Naive thymus-derived CD4-positive, alpha-beta T cell (primary cell): ENCODE measurements around the gene SORBS1. TPM values are rescaled to one million over a fixed set of nuclear protein-coding genes. Genes with fewer than 3 reads are reported as not detected.

Experiments used
- ATAC-seq: fragments of 150-1000 bp; cut with Tn5 transposase; 2 replicates; pipeline ENCODE4 v1.10.0; 2021; ENCODE audit warnings: mild to moderate bottlenecking, moderate library complexity
- CTCF ChIA-PET: fragments of 350-600 bp; sonication (Branson Sonifier 250); formaldehyde crosslinking; loops from one replicate; lab custom pipeline; 2021; ENCODE audit warnings: antibody characterized with exemption; lab: Charles Lee
- POLR2A ChIA-PET: fragments of 350-600 bp; sonication (Branson Sonifier 250); formaldehyde crosslinking; loops from one replicate; lab custom pipeline; 2021; ENCODE audit warnings: antibody characterized with exemption, inconsistent platforms; lab: Charles Lee
- DNase-seq, 9 donors: peaks; one replicate each; pipeline versions ENCODE4 v3.0.0 to v3.0.0-alpha.2; 2020 to 2022; ENCODE audit warnings: mixed read lengths in 1 of 9
- H3K27ac ChIP-seq: one replicate; pipeline ENCODE4 v1.7.0; 2013; ENCODE audit warnings: mild to moderate bottlenecking, low read depth, low read length, moderate library complexity
- H3K27me3 ChIP-seq, 2 donors: one replicate each; pipeline ENCODE4 v1.7.0; 2013; ENCODE audit warnings: low read length in 2 of 2, mild to moderate bottlenecking in 2 of 2, moderate library complexity in 2 of 2; ENCODE audit not compliant: control insufficient read depth in 2 of 2, insufficient read depth in 2 of 2
- H3K36me3 ChIP-seq, 3 experiments: 1 replicate in 2 of 3; 2 replicates in 1 of 3; pipeline ENCODE4 v1.7.0; 2013; ENCODE audit warnings: low read length in 3 of 3, mild to moderate bottlenecking in 3 of 3, moderate library complexity in 1 of 3; ENCODE audit not compliant: insufficient read depth in 3 of 3, control insufficient read depth in 2 of 3
- H3K4me1 ChIP-seq, 2 donors: one replicate each; pipeline ENCODE4 v1.7.0; 2013; ENCODE audit warnings: low read length in 2 of 2, mild to moderate bottlenecking in 2 of 2, moderate library complexity in 1 of 2; ENCODE audit not compliant: control insufficient read depth in 2 of 2, insufficient read depth in 2 of 2
- H3K4me3 ChIP-seq: 2 replicates; pipeline ENCODE4 v1.7.0; 2013; ENCODE audit warnings: mild to moderate bottlenecking, low read length
- H3K9me3 ChIP-seq, 3 experiments: 1 replicate in 2 of 3; 2 replicates in 1 of 3; pipeline ENCODE4 v1.7.0; 2013; ENCODE audit warnings: low read length in 3 of 3; ENCODE audit not compliant: control insufficient read depth in 2 of 3
- H3K27ac Mint-ChIP-seq, 9 donors: one replicate each; pipeline ENCODE4 v1.8.0; 2020 to 2022; ENCODE audit warnings: mixed read lengths in 9 of 9, mild to moderate bottlenecking in 8 of 9, moderate library complexity in 5 of 9, inconsistent platforms in 2 of 9
- H3K27me3 Mint-ChIP-seq, 5 donors: one replicate each; pipeline ENCODE4 v1.8.0; 2021 to 2022; ENCODE audit warnings: mixed read lengths in 5 of 5, mild to moderate bottlenecking in 1 of 5
- H3K36me3 Mint-ChIP-seq, 5 donors: one replicate each; pipeline ENCODE4 v1.8.0; 2020 to 2022; ENCODE audit warnings: mixed read lengths in 5 of 5, mild to moderate bottlenecking in 3 of 5, inconsistent platforms in 1 of 5
- H3K4me1 Mint-ChIP-seq, 7 donors: one replicate each; pipeline ENCODE4 v1.8.0; 2020 to 2022; ENCODE audit warnings: mixed read lengths in 7 of 7, mild to moderate bottlenecking in 3 of 7, inconsistent platforms in 1 of 7
- H3K4me3 Mint-ChIP-seq, 10 donors: one replicate each; pipeline ENCODE4 v1.8.0; 2020 to 2022; ENCODE audit warnings: mild to moderate bottlenecking in 10 of 10, mixed read lengths in 10 of 10, moderate library complexity in 6 of 10, inconsistent platforms in 2 of 10
- H3K9me3 Mint-ChIP-seq, 11 donors: one replicate each; pipeline ENCODE4 v1.8.0; 2020 to 2022; ENCODE audit warnings: mixed read lengths in 11 of 11, mild to moderate bottlenecking in 4 of 11, inconsistent platforms in 1 of 11, moderate library complexity in 1 of 11
- intact Hi-C, 2 donors: fragments of 100-400 bp; cut with micrococcal nuclease; formaldehyde crosslinking; loops; one replicate each; pipeline ENCODE4 v1.15.1; 2023
- polyA plus RNA-seq, 2 donors: library from polyadenylated mRNA; unstranded; fragments of 300-500 nt; fragmentation: Illumina TruSeq; gene quantifications; one replicate each; pipeline ENCODE4 v1.2.3, GENCODE V29; 2021
- total RNA-seq, 6 experiments: library from RNA in 5 of 6; stranded (reverse) in 5 of 6; gene quantifications; 1 replicate in 5 of 6; 2 replicates in 1 of 6; pipeline ENCODE4 v1.2.3 and lab custom pipeline; 2021 to 2026

Gene SORBS1
- total and polyA plus RNA-seq, 7 experiments from 2014 or later, result 0.58 to 1.9 (median 0.95) TPM

DNA sequence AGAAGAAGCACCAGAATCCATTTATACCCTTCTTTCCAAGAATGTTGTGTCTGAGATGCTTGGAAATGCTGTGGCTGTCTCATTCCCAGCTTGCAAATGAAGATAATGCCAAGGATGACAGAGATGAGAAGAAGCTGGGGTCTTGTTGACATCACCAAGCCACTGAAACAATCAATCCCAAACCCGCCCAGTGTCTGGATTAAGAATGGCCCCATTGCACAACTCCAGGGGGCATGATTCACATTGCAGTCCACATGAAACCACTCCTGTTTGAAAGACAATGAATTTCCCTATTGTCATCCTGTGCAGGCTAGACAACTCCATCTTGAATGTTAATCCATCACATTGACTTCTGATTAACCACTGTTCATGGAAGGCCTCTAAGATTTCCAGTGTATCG is 28.6 kb downstream of the SORBS1 start:
- no peaks in the 10 kb centered on the region for H3K36me3 ChIP-seq
- Mint-ChIP-seq H3K27ac (no peak overlapping the region), H3K9me3 (no peaks in the 10 kb centered on the region), H3K36me3 (no peaks in the 10 kb centered on the region), H3K27me3 (peaks cover 0 to 10% (median 2%) of the 10 kb centered on the region in 5 donors), H3K4me1 (peaks cover 0 to 4% (median 0%) of the 10 kb centered on the region in 7 donors), H3K4me3 (no peak overlapping the region)
- intact Hi-C loops, result no loop called here
- ATAC-seq (no peak), DNase-seq (no peak)
- ChIA-PET CTCF (no interaction called here), POLR2A (no interaction called here)
- H3K27ac ChIP-seq, result no peak overlapping the region
- H3K4me3 ChIP-seq, result no peak overlapping the region
- no peaks in the 10 kb centered on the region for H3K4me1 ChIP-seq
- H3K27me3 ChIP-seq, result no peaks in the 10 kb centered on the region
- no peaks in the 10 kb centered on the region for H3K9me3 ChIP-seq

DNA sequence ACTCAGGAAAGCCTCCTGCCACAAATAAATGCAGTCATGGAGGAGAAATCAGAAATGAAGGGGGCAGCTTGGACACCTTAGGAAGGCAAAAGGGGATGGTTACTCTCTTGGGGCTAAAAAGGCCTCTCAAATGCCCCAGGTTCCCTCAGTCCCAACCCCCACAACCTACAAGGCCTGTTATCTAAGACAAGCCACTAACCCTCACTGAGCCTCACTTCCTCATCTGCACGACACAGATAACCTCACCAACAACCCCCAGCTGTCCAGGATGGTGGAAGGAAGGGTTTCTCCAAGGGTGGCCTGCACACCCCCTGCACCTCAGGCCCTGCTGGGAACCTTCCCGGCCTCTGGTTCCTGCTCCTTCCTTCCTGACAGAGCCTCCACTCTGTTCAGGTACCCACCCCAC is 29.2 kb downstream of the SORBS1 start:
- no peak overlapping the region for H3K4me3 Mint-ChIP-seq
- H3K27ac ChIP-seq, result no peak overlapping the region
- H3K4me3 ChIP-seq, result no peak overlapping the region
- POLR2A ChIA-PET, result no interaction called here
- H3K36me3 ChIP-seq, result no peaks in the 10 kb centered on the region
- intact Hi-C loops, result no loop called here
- no peaks in the 10 kb centered on the region for H3K27me3 ChIP-seq
- no peaks in the 10 kb centered on the region for H3K9me3 ChIP-seq
- peaks cover 0 to 10% (median 2%) of the 10 kb centered on the region in 5 donors for H3K27me3 Mint-ChIP-seq
- no peak overlapping the region for H3K27ac Mint-ChIP-seq
- no peaks in the 10 kb centered on the region for H3K4me1 ChIP-seq
- peaks cover 0 to 4% (median 0%) of the 10 kb centered on the region in 7 donors for H3K4me1 Mint-ChIP-seq
- peak; percentile 69 for ATAC-seq
- H3K36me3 Mint-ChIP-seq, result no peaks in the 10 kb centered on the region
- CTCF ChIA-PET, result no interaction called here
- no peaks in the 10 kb centered on the region for H3K9me3 Mint-ChIP-seq
- DNase-seq, result no peak

DNA sequence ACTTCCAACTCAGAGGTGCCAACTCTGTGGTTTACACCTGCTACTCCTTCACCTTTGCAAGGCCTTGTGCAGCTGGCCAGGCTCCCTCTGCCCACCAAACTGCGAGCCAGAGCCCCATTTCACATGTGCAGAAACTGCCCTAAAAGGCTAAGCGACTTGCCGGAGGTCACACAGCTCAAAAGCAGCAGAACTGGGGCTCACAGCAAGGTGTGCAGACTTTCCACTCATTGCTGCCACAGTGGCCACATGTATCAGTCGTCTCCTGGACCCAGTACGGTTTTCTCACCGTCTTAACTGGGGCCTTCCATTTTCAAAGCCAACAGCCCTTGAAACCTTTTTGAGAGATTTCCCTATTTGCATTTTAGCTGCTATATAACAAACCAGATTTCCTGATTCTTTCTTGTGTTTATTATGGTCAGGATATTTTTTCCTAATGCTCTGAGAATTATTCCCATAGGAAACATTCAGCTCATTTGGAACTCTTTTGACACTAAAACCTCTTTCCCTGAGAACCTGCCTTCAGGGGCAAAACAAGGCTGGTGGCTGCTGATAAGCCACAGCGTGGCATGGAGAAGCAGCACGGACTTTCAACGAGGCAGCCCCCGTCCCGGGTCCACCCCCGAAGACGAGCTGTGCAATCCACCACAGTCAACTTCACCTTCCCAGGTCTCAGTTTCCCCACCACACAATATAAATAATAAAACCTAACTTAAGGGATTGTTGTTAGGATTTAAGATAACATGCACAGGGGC is 29.9 kb downstream of the SORBS1 start:
- no peaks in the 10 kb centered on the region for H3K36me3 Mint-ChIP-seq
- no peak for ATAC-seq
- no peak overlapping the region for H3K4me3 Mint-ChIP-seq
- intact Hi-C loops, result no loop called here
- H3K27ac Mint-ChIP-seq, result no peak overlapping the region
- no peaks in the 10 kb centered on the region for H3K9me3 ChIP-seq
- no peak for DNase-seq
- H3K36me3 ChIP-seq, result no peaks in the 10 kb centered on the region
- no peak overlapping the region for H3K4me3 ChIP-seq
- H3K27me3 ChIP-seq, result no peaks in the 10 kb centered on the region
- POLR2A ChIA-PET, result no interaction called here
- H3K4me1 ChIP-seq, result no peaks in the 10 kb centered on the region
- H3K27ac ChIP-seq, result no peak overlapping the region
- peaks cover 0 to 4% (median 0%) of the 10 kb centered on the region in 7 donors for H3K4me1 Mint-ChIP-seq
- H3K9me3 Mint-ChIP-seq, result no peaks in the 10 kb centered on the region
- CTCF ChIA-PET, result interaction anchor here (0.8 kb wide), 1 partner anchor 101 kb away, joined by 3 read pairs; no protein-coding TSS in a partner anchor
- H3K27me3 Mint-ChIP-seq, result peaks cover 0 to 10% (median 2%) of the 10 kb centered on the region in 5 donors

DNA sequence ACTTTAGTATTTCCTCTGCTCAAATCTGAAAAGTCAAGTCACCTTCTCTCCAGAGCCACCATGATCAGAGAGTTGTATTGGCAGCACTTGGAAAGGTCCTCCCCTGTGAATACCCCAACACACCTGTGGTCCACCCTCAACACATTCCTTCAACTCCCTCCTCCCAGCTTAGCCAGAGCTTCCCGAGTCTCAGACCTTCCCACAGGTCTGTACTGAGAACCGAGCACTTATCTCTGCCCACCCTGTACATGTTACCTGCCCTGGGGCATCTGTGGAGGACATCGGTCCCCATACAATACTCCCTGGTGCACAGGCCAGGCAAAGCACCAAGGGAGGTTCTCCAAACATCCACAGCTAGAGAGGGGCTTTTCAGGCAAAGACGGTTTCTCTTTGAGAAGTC is 30.6 kb downstream of the SORBS1 start:
- Histone ChIP-seq H3K4me3 (no peak overlapping the region), H3K36me3 (no peaks in the 10 kb centered on the region), H3K27me3 (no peaks in the 10 kb centered on the region), H3K27ac (no peak overlapping the region), H3K4me1 (no peaks in the 10 kb centered on the region), H3K9me3 (no peaks in the 10 kb centered on the region)
- Mint-ChIP-seq H3K36me3 (no peaks in the 10 kb centered on the region), H3K4me1 (peaks cover 0 to 4% (median 0%) of the 10 kb centered on the region in 7 donors), H3K9me3 (no peaks in the 10 kb centered on the region), H3K27ac (no peak overlapping the region), H3K27me3 (peaks cover 0 to 10% (median 2%) of the 10 kb centered on the region in 5 donors), H3K4me3 (no peak overlapping the region)
- ChIA-PET CTCF (no interaction called here), POLR2A (no interaction called here)
- no peak for DNase-seq
- no peak for ATAC-seq
- intact Hi-C loops, result no loop called here

DNA sequence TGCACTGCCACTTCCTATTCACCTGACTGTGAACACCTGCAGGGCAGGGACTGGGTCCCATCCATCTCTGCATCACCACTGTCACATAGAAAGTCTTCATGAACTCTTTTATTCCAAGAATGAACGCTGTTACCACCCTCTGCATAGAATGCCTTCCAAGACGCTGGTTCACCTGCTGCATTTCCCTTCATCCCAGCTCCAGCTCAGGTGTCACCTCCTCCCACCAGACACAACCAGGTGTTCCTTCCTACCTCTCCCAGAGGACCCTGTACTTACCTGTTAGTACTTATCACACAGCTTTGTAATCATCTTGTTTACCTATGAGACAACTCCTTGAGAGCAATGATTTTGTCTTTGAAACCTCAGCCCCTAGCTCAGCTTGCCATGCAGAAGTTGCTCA is 31.1 kb downstream of the SORBS1 start:
- intact Hi-C loops, result no loop called here
- CTCF ChIA-PET, result no interaction called here
- H3K4me3 ChIP-seq, result no peak overlapping the region

DNA sequence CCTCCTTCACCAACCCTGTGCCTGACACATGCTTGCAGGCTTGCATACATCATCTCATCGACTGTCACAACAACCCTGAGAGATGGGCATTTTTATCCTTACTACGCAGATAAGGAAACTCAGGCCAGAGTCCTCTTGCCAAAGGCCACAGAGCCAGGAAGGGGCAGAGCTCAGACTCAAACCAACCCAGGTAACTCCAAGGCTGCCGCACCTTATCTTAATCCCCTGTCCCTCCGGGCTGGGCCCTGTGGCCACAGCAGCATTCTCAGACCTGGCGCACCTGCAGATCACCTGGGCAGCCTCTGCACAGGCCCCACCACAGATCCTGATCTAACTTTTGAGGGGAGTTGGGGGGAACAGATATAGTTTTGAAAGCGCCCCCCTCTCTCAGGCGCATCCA is 35.1 kb downstream of the SORBS1 start:
- no peak overlapping the region for H3K27ac Mint-ChIP-seq
- no peaks in the 10 kb centered on the region for H3K9me3 Mint-ChIP-seq
- H3K4me3 Mint-ChIP-seq, result no peak overlapping the region
- intact Hi-C loops, result no loop called here
- Histone ChIP-seq H3K4me1 (no peaks in the 10 kb centered on the region), H3K27ac (no peak overlapping the region), H3K4me3 (no peak overlapping the region), H3K27me3 (no peaks in the 10 kb centered on the region), H3K36me3 (no peaks in the 10 kb centered on the region), H3K9me3 (no peaks in the 10 kb centered on the region)
- H3K4me1 Mint-ChIP-seq, result peaks cover 0 to 4% (median 0%) of the 10 kb centered on the region in 7 donors
- H3K27me3 Mint-ChIP-seq, result peaks cover 0 to 10% (median 3%) of the 10 kb centered on the region in 5 donors
- ChIA-PET CTCF (no interaction called here), POLR2A (no interaction called here)
- ATAC-seq (no peak), DNase-seq (no peak)
- H3K36me3 Mint-ChIP-seq, result no peaks in the 10 kb centered on the region

More for the DNA sequence above, 31.1 kb downstream of the SORBS1 start:
- no peak overlapping the region for H3K4me3 Mint-ChIP-seq
- no peaks in the 10 kb centered on the region for H3K9me3 Mint-ChIP-seq
- peaks cover 0 to 4% (median 0%) of the 10 kb centered on the region in 7 donors for H3K4me1 Mint-ChIP-seq
- no peaks in the 10 kb centered on the region for H3K36me3 Mint-ChIP-seq
- Histone ChIP-seq H3K27me3 (no peaks in the 10 kb centered on the region), H3K9me3 (no peaks in the 10 kb centered on the region), H3K27ac (no peak overlapping the region), H3K36me3 (no peaks in the 10 kb centered on the region), H3K4me1 (no peaks in the 10 kb centered on the region)
- POLR2A ChIA-PET, result no interaction called here
- DNase-seq, result no peak
- peaks cover 0 to 10% (median 2%) of the 10 kb centered on the region in 5 donors for H3K27me3 Mint-ChIP-seq
- no peak for ATAC-seq
- H3K27ac Mint-ChIP-seq, result no peak overlapping the region

DNA sequence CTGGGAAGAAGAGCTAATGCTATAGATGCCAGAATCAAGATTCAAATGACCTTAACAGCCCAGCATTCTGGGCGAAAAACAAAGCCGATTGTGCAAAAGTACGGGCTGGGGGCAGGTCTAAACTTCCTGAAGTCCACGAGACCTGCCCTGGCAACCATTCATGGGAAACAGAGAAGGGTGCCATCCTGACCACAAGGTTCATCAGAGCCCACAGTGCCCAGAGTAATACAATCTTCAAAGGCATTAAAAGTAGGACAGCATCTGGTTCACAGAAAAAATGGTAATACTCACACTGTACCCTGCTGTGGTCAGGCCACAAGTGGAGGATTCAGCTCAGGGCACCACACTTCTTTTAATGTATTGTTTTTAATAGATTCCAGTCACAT is 36.1 kb downstream of the SORBS1 start:
- POLR2A ChIA-PET, result no interaction called here
- CTCF ChIA-PET, result interaction anchor here (1.3 kb wide), 1 partner anchor 11 kb away, joined by 5 read pairs; no protein-coding TSS in a partner anchor
- H3K36me3 Mint-ChIP-seq, result no peaks in the 10 kb centered on the region

More for the DNA sequence above, 36.1 kb downstream of the SORBS1 start:
- H3K9me3 ChIP-seq, result no peaks in the 10 kb centered on the region
- H3K27me3 Mint-ChIP-seq, result peaks cover 0 to 7% (median 2%) of the 10 kb centered on the region in 5 donors
- no peak for ATAC-seq
- H3K27ac Mint-ChIP-seq, result no peak overlapping the region
- intact Hi-C loops, result no loop called here
- no peaks in the 10 kb centered on the region for H3K36me3 ChIP-seq
- no peaks in the 10 kb centered on the region for H3K9me3 Mint-ChIP-seq
- peaks cover 0 to 2% (median 0%) of the 10 kb centered on the region in 7 donors for H3K4me1 Mint-ChIP-seq
- H3K4me1 ChIP-seq, result no peaks in the 10 kb centered on the region
- no peak overlapping the region for H3K27ac ChIP-seq
- no peak overlapping the region for H3K4me3 ChIP-seq
- H3K27me3 ChIP-seq, result no peaks in the 10 kb centered on the region
- no peak for DNase-seq
- no peak overlapping the region for H3K4me3 Mint-ChIP-seq
